Thoracic aorta (tissue), 2 donors: Measurements from ENCODE around the gene OBP2A. TPM values are rescaled to one million over a fixed set of nuclear protein-coding genes. Genes with fewer than 3 reads are reported as not detected.

ENCODE experiments used
- ATAC-seq: fragments of 150-250 bp; one replicate; pipeline ENCODE4 v1.8.0; 2017; ENCODE audit warnings: low read depth; ENCODE audit not compliant: insufficient number of reproducible peaks, low FRiP score
- DNase-seq: peaks from one replicate; pipeline ENCODE4 v3.0.0-alpha.2; 2020; ENCODE audit warnings: low spot score
- H3K27ac ChIP-seq, 2 donors: fragments of 200-600 bp; sonication (generic); 1 replicate in 1 of 2; 2 replicates in 1 of 2; pipeline ENCODE4 v1.5.1; 2016; ENCODE audit warnings: mild to moderate bottlenecking in 2 of 2, moderate library complexity in 2 of 2
- H3K27me3 ChIP-seq: fragments of 200-600 bp; sonication (generic); replicated peaks from 2 replicates; pipeline ENCODE4 v1.6.0; 2016; ENCODE audit warnings: mild to moderate bottlenecking; ENCODE audit not compliant: insufficient read depth
- H3K36me3 ChIP-seq: fragments of 200-600 bp; sonication (generic); one replicate; pipeline ENCODE4 v1.5.1; 2016
- H3K4me1 ChIP-seq, 2 donors: fragments of 200-600 bp; sonication (generic); 1 replicate in 1 of 2; 2 replicates in 1 of 2; pipeline versions ENCODE4 v1.5.1 to v1.6.0; 2016; ENCODE audit warnings: low read depth in 2 of 2, mild to moderate bottlenecking in 1 of 2; ENCODE audit not compliant: control insufficient read depth in 1 of 2
- H3K4me3 ChIP-seq: fragments of 200-600 bp; sonication (generic); 2 replicates; pipeline ENCODE4 v1.5.1; 2016; ENCODE audit warnings: mild to moderate bottlenecking
- H3K9me3 ChIP-seq: fragments of 200-600 bp; sonication (generic); 2 replicates; pipeline ENCODE4 v1.5.1; 2016
- total RNA-seq, 2 donors: library from RNA; depleted of rRNA; stranded (reverse); fragments of >200 nt; gene quantifications; one replicate each; pipeline versions ENCODE4 v1.1.0 to v1.2.3, GENCODE V29; 2016
- TF ChIP-seq, protein P1 (sequence below): fragments of 200-600 bp; sonication (generic); IDR thresholded peaks from one replicate; pipeline ENCODE4 v1.5.1; 2019; ENCODE audit warnings: antibody characterized with exemption

Gene OBP2A
- total RNA-seq, 2 donors from 2014 or later, result not detected

- Histone ChIP-seq H3K27me3 (no peaks in the 10 kb centered on the region), H3K4me3 (no peak overlapping the region), H3K4me1 (no peaks in the 10 kb centered on the region), H3K36me3 (no peaks in the 10 kb centered on the region), H3K27ac (no peak overlapping the region), H3K9me3 (no peaks in the 10 kb centered on the region)
- TF ChIP-seq, protein P1, sequence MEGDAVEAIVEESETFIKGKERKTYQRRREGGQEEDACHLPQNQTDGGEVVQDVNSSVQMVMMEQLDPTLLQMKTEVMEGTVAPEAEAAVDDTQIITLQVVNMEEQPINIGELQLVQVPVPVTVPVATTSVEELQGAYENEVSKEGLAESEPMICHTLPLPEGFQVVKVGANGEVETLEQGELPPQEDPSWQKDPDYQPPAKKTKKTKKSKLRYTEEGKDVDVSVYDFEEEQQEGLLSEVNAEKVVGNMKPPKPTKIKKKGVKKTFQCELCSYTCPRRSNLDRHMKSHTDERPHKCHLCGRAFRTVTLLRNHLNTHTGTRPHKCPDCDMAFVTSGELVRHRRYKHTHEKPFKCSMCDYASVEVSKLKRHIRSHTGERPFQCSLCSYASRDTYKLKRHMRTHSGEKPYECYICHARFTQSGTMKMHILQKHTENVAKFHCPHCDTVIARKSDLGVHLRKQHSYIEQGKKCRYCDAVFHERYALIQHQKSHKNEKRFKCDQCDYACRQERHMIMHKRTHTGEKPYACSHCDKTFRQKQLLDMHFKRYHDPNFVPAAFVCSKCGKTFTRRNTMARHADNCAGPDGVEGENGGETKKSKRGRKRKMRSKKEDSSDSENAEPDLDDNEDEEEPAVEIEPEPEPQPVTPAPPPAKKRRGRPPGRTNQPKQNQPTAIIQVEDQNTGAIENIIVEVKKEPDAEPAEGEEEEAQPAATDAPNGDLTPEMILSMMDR, result no peak
- ATAC-seq, result no peak
- DNase-seq, result no peak
Observed at GRCh38 chr9:135519179-135519971, 26.6 kb upstream of the OBP2A start.

DNA sequence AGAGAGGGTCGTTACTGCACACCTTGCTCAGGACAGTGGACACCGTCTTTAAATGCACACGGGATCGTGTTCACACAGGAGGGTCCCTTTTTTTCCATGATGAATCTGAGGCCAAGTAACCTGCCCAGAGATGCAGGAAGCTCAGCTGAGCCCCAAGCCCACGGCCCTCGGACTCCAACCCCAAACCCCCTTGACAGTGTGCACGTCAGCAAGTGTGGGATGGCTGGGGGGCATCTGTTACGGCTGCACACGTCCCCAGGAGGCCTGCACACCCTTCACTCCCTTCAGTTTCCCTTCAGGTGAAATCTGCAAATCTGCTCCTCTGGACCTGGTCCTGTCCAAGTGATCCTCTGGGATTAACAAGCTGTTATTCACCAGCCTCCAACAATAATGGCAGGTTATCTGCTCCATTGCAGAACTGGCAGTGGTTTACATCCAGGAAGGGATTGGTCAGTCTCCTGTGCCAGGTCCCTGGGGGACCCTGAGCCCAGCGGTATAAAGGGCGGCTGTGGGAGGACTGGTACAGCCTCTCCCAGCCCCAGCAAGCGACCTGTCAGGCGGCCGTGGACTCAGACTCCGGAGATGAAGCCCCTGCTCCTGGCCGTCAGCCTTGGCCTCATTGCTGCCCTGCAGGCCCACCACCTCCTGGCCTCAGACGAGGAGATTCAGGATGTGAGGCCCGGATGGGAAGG is 24.9 kb upstream of the OBP2A start, which contains the start of gene LCN1:
Gene LCN1 (plus strand): TSS at position 525 of the 692 bp plus-strand sequence. CDS start 58 bp downstream, at position 583.
- no peaks in the 10 kb centered on the region for H3K27me3 ChIP-seq
- H3K27ac ChIP-seq, result no peak within 1 kb of the TSS
- H3K36me3 ChIP-seq, result no peaks in the 10 kb centered on the region
- H3K9me3 ChIP-seq, result no peaks in the 10 kb centered on the region
- DNase-seq (no peak), ATAC-seq (no peak)
- no peaks in the 10 kb centered on the region for H3K4me1 ChIP-seq
- TF ChIP-seq, protein P1, result no peak
- H3K4me3 ChIP-seq, result no peak within 1 kb of the TSS

- Histone ChIP-seq H3K36me3 (no peaks in the 10 kb centered on the region), H3K27ac (no peak overlapping the region), H3K4me1 (no peaks in the 10 kb centered on the region), H3K27me3 (no peaks in the 10 kb centered on the region), H3K4me3 (no peak overlapping the region), H3K9me3 (no peaks in the 10 kb centered on the region)
- ATAC-seq (no peak), DNase-seq (no peak)
- TF ChIP-seq, protein P1, result no peak
Observed at GRCh38 chr9:135521608-135522095, 24.3 kb upstream of the OBP2A start.

DNA sequence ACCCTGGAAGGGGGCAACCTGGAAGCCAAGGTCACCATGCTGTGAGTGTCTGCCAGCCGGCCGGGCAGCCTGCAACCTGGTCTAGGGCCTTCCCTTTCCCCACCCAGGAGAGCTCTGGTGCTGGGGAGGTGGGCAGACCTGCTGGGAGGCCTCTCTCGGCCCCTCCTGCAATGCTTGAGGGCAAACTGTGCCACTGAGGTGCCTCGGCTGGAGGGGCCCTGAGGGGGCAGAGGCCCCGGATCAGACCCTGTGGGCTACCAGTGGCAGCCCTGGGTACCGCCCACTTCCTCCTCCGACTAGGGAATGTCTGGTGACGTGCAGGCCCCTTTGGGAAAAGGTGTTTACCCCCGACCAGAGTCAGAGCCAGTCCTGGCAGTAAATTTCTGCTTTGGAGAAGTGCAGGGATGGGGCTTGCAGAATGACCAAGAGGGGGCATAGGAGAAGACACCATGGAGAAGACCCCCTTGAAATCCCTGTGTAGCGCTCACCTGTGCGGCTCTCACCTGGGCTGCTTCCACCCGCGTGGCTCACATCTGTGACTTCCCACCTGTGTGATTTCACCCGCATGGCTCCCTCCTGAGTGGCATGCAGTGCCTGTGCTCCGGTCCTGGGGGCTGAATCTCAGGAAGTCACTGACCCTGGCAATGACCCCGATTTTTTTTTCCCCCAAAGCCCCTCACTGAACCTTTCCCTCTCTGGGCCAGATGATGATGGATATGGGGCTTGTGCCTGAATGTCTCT is 23.6 kb upstream of the OBP2A start:
- TF ChIP-seq, protein P1, result no peak
- Histone ChIP-seq H3K4me3 (no peak overlapping the region), H3K27ac (no peak overlapping the region), H3K9me3 (no peaks in the 10 kb centered on the region), H3K4me1 (no peaks in the 10 kb centered on the region), H3K27me3 (no peaks in the 10 kb centered on the region), H3K36me3 (no peaks in the 10 kb centered on the region)
- DNase-seq (no peak), ATAC-seq (no peak)

DNA sequence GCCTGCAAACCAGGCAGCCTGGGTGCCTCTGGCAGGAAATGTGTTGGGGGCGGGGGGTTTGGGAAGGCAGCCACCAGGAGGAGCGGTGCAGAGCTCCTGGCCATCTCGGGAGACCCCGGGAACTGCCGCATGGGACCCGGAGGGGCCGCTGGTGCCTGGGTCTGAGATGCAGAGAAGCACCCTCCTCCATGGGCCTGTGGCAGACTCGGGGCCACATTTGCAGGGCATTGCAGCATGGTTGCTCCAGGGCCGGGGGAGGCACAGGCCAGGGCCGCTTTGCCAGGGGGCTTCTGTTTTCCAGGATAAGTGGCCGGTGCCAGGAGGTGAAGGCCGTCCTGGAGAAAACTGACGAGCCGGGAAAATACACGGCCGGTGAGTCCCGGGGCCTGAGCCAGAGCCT is 23.0 kb upstream of the OBP2A start:
- ATAC-seq (no peak), DNase-seq (no peak)
- Histone ChIP-seq H3K36me3 (no peaks in the 10 kb centered on the region), H3K27me3 (no peaks in the 10 kb centered on the region), H3K4me1 (no peaks in the 10 kb centered on the region), H3K27ac (no peak overlapping the region), H3K4me3 (no peak overlapping the region), H3K9me3 (no peaks in the 10 kb centered on the region)
- TF ChIP-seq, protein P1, result no peak
